HG03354 (cell line): Measurements from ENCODE around the gene RNU6-9.
"Not testable (repeated sequence)": the region's sequence is repeated elsewhere in the genome, so short reads cannot be mapped to it uniquely, and the experiment has no call there.

ENCODE experiments used
- ATAC-seq: cut with Tn5 transposase; IDR thresholded peaks from one replicate; pipeline ENCODE4 v1.9.1; 2021; ENCODE audit warnings: mild to moderate bottlenecking; ENCODE audit not compliant: unreplicated experiment, poor library complexity, severe bottlenecking

The RNU6-9 gene

GRCh38 chr19:892894-893689 lies at the start of gene RNU6-9, which contains the start of gene MED16:
TSS of gene RNU6-9 (plus strand) at chr19:893484.
TSS of gene MED16 (minus strand) at chr19:893187. CDS start at chr19:891131, 2,056 bp downstream.
- ATAC-seq = peak; percentile 86

- ATAC-seq = no peak
Measured at GRCh38 chr19:843836-844545, 49.3 kb upstream of the RNU6-9 start.

- no peak for ATAC-seq
Measured at GRCh38 chr19:844546-844971, 48.7 kb upstream of the RNU6-9 start.

GRCh38 chr19:845707-846521 lies 47.4 kb upstream of the RNU6-9 start:
- no peak for ATAC-seq

GRCh38 chr19:848386-848921 lies 44.8 kb upstream of the RNU6-9 start:
- ATAC-seq = no peak

GRCh38 chr19:849195-849594 lies 44.1 kb upstream of the RNU6-9 start:
- ATAC-seq = not testable (repeated sequence)

- no peak for ATAC-seq
Measured at GRCh38 chr19:850221-850978, 42.9 kb upstream of the RNU6-9 start.

- no peak for ATAC-seq
Measured at GRCh38 chr19:850979-851335, 42.3 kb upstream of the RNU6-9 start.

- no peak for ATAC-seq
Measured at GRCh38 chr19:852136-853013, 40.9 kb upstream of the RNU6-9 start, which contains the start of gene ELANE. TSS of gene ELANE (plus strand) at chr19:852303. CDS start at chr19:852329, 26 bp downstream.

- ATAC-seq = no peak
Measured at GRCh38 chr19:853014-853585, 40.2 kb upstream of the RNU6-9 start.

GRCh38 chr19:853614-854220 lies 39.6 kb upstream of the RNU6-9 start:
- not testable (repeated sequence) for ATAC-seq

- no peak for ATAC-seq
Measured at GRCh38 chr19:854549-854948, 38.7 kb upstream of the RNU6-9 start.

GRCh38 chr19:855142-855541 lies 38.1 kb upstream of the RNU6-9 start:
- ATAC-seq = no peak

GRCh38 chr19:855566-856120 lies 37.6 kb upstream of the RNU6-9 start:
- no peak for ATAC-seq

- no peak for ATAC-seq
Measured at GRCh38 chr19:858284-858683, 35.0 kb upstream of the RNU6-9 start.

- no peak for ATAC-seq
Measured at GRCh38 chr19:858868-859843, 34.1 kb upstream of the RNU6-9 start, which contains the start of gene CFD. TSS of gene CFD (plus strand) at chr19:859664. CDS start at chr19:859690, 26 bp downstream.
